Measurements from ENCODE around the gene ABCB11. TPM values are rescaled to one million over a fixed set of nuclear protein-coding genes. Genes with fewer than 3 reads are reported as not detected.

Gene ABCB11
- total and polyA plus RNA-seq, 4 donors, result 18.3 to 74.3 (median 38.3) TPM

- Histone ChIP-seq H3K4me1 (ENCODE audit: control insufficient read depth in 4 of 4, insufficient read depth in 4 of 4, low read length in 3 of 4) (no peaks in the 10 kb centered on the region), H3K27ac (ENCODE audit: low read depth in 1 of 2, low read length in 2 of 2) (no peak overlapping the region), H3K4me3 (ENCODE audit: low read depth in 1 of 3, low read length in 3 of 3) (no peak overlapping the region), H3K9me3 (ENCODE audit: control insufficient read depth in 4 of 4, low read length in 3 of 4) (no peaks in the 10 kb centered on the region), H3K27me3 (ENCODE audit: control insufficient read depth in 4 of 4, insufficient read depth in 4 of 4, low read length in 3 of 4) (no peaks in the 10 kb centered on the region), H3K9ac (ENCODE audit: low read depth in 1 of 2, low read length in 2 of 2) (no peak overlapping the region), H3K36me3 (ENCODE audit: control insufficient read depth in 4 of 4, insufficient read depth in 3 of 4, low read depth in 1 of 4, low read length in 3 of 4) (peaks cover 8 to 53% (median 35%) of the 10 kb centered on the region in 4 donors)
- TF ChIP-seq RXRA (IDR thresholded peaks at IDR 0.05) (no peak), GABPA (IDR thresholded peaks at IDR 0.05 in 1 of 2, conservative IDR thresholded peaks at IDR 0.05 in 1 of 2) (no peak), RAD21 (IDR thresholded peaks at IDR 0.05) (no peak), YY1 (IDR thresholded peaks at IDR 0.05) (no peak)
- TF ChIP-seq, protein P1, sequence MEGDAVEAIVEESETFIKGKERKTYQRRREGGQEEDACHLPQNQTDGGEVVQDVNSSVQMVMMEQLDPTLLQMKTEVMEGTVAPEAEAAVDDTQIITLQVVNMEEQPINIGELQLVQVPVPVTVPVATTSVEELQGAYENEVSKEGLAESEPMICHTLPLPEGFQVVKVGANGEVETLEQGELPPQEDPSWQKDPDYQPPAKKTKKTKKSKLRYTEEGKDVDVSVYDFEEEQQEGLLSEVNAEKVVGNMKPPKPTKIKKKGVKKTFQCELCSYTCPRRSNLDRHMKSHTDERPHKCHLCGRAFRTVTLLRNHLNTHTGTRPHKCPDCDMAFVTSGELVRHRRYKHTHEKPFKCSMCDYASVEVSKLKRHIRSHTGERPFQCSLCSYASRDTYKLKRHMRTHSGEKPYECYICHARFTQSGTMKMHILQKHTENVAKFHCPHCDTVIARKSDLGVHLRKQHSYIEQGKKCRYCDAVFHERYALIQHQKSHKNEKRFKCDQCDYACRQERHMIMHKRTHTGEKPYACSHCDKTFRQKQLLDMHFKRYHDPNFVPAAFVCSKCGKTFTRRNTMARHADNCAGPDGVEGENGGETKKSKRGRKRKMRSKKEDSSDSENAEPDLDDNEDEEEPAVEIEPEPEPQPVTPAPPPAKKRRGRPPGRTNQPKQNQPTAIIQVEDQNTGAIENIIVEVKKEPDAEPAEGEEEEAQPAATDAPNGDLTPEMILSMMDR (IDR thresholded peaks at IDR 0.05; ENCODE audit: low read depth, low read length, missing input control), result no peak
- TF ChIP-seq, protein P2, sequence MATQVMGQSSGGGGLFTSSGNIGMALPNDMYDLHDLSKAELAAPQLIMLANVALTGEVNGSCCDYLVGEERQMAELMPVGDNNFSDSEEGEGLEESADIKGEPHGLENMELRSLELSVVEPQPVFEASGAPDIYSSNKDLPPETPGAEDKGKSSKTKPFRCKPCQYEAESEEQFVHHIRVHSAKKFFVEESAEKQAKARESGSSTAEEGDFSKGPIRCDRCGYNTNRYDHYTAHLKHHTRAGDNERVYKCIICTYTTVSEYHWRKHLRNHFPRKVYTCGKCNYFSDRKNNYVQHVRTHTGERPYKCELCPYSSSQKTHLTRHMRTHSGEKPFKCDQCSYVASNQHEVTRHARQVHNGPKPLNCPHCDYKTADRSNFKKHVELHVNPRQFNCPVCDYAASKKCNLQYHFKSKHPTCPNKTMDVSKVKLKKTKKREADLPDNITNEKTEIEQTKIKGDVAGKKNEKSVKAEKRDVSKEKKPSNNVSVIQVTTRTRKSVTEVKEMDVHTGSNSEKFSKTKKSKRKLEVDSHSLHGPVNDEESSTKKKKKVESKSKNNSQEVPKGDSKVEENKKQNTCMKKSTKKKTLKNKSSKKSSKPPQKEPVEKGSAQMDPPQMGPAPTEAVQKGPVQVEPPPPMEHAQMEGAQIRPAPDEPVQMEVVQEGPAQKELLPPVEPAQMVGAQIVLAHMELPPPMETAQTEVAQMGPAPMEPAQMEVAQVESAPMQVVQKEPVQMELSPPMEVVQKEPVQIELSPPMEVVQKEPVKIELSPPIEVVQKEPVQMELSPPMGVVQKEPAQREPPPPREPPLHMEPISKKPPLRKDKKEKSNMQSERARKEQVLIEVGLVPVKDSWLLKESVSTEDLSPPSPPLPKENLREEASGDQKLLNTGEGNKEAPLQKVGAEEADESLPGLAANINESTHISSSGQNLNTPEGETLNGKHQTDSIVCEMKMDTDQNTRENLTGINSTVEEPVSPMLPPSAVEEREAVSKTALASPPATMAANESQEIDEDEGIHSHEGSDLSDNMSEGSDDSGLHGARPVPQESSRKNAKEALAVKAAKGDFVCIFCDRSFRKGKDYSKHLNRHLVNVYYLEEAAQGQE (IDR thresholded peaks at IDR 0.05), result no peak
- WGBS, result 94% methylated on average over 3 of the region's 3 CpGs
- DNase-seq (ENCODE audit: low spot score), result no peak
Observed at GRCh38 chr2:168981651-168982050, 49.5 kb downstream of the ABCB11 start.

GRCh38 chr2:168978461-168978861 lies 52.7 kb downstream of the ABCB11 start:
- no peaks in the 10 kb centered on the region for H3K9me3 ChIP-seq (ENCODE audit: control insufficient read depth in 4 of 4, low read length in 3 of 4)
- peak; percentile 37 to 42 for TF ChIP-seq HNF4A (conservative IDR thresholded peaks at IDR 0.05)
- TF ChIP-seq RXRA (IDR thresholded peaks at IDR 0.05), result peak; percentile 26 to 57
- no peak for TF ChIP-seq NR2F2 (IDR thresholded peaks at IDR 0.05)
- peak; percentile 26 for TF ChIP-seq SP1 (IDR thresholded peaks at IDR 0.05)
- no peak for DNase-seq (ENCODE audit: low spot score)
- WGBS, result 51% methylated on average over 6 of the region's 6 CpGs
- peaks cover 4 to 64% (median 39%) of the 10 kb centered on the region in 4 donors for H3K36me3 ChIP-seq (ENCODE audit: control insufficient read depth in 4 of 4, insufficient read depth in 3 of 4, low read depth in 1 of 4, low read length in 3 of 4)
- no peaks in the 10 kb centered on the region for H3K4me1 ChIP-seq (ENCODE audit: control insufficient read depth in 4 of 4, insufficient read depth in 4 of 4, low read length in 3 of 4)
- H3K4me3 ChIP-seq (ENCODE audit: low read depth in 1 of 3, low read length in 3 of 3), result no peak overlapping the region
- no peaks in the 10 kb centered on the region for H3K27me3 ChIP-seq (ENCODE audit: control insufficient read depth in 4 of 4, insufficient read depth in 4 of 4, low read length in 3 of 4)
- peak overlapping the region; percentile 59 to 83 for H3K27ac ChIP-seq (ENCODE audit: low read depth in 1 of 2, low read length in 2 of 2)
- no peak overlapping the region for H3K9ac ChIP-seq (ENCODE audit: low read depth in 1 of 2, low read length in 2 of 2)

GRCh38 chr2:168977608-168978007 lies 53.5 kb downstream of the ABCB11 start:
- Histone ChIP-seq H3K36me3 (ENCODE audit: control insufficient read depth in 4 of 4, insufficient read depth in 3 of 4, low read depth in 1 of 4, low read length in 3 of 4) (peaks cover 4 to 66% (median 42%) of the 10 kb centered on the region in 4 donors), H3K4me1 (ENCODE audit: control insufficient read depth in 4 of 4, insufficient read depth in 4 of 4, low read length in 3 of 4) (no peaks in the 10 kb centered on the region), H3K27ac (ENCODE audit: low read depth in 1 of 2, low read length in 2 of 2) (peak overlapping the region; percentile 52 to 83), H3K27me3 (ENCODE audit: control insufficient read depth in 4 of 4, insufficient read depth in 4 of 4, low read length in 3 of 4) (no peaks in the 10 kb centered on the region), H3K9ac (ENCODE audit: low read depth in 1 of 2, low read length in 2 of 2) (no peak overlapping the region), H3K9me3 (ENCODE audit: control insufficient read depth in 4 of 4, low read length in 3 of 4) (no peaks in the 10 kb centered on the region), H3K4me3 (ENCODE audit: low read depth in 1 of 3, low read length in 3 of 3) (no peak overlapping the region)
- WGBS, result 84% methylated on average over 4 of the region's 4 CpGs
- DNase-seq (ENCODE audit: low spot score), result no peak
- TF ChIP-seq SP1 (IDR thresholded peaks at IDR 0.05), result no peak
- TF ChIP-seq RXRA (IDR thresholded peaks at IDR 0.05), result no peak
- TF ChIP-seq JUND (IDR thresholded peaks at IDR 0.05), result no peak
- no peak for TF ChIP-seq FOXA1 (IDR thresholded peaks at IDR 0.05)
- no peak for TF ChIP-seq HNF4G (IDR thresholded peaks at IDR 0.05)
- no peak for TF ChIP-seq NR2F2 (IDR thresholded peaks at IDR 0.05)
- TF ChIP-seq FOXA2 (IDR thresholded peaks at IDR 0.05), result no peak
- no peak for TF ChIP-seq TAF1 (conservative IDR thresholded peaks at IDR 0.05)
- no peak for TF ChIP-seq HNF4A (conservative IDR thresholded peaks at IDR 0.05)
- TF ChIP-seq, protein P1 (IDR thresholded peaks at IDR 0.05; ENCODE audit: low read depth, low read length, missing input control), result no peak
- no peak for TF ChIP-seq RAD21 (IDR thresholded peaks at IDR 0.05)
- TF ChIP-seq EGR1 (IDR thresholded peaks at IDR 0.05; ENCODE audit: low read depth in 2 of 2), result no peak
- TF ChIP-seq, protein P3, sequence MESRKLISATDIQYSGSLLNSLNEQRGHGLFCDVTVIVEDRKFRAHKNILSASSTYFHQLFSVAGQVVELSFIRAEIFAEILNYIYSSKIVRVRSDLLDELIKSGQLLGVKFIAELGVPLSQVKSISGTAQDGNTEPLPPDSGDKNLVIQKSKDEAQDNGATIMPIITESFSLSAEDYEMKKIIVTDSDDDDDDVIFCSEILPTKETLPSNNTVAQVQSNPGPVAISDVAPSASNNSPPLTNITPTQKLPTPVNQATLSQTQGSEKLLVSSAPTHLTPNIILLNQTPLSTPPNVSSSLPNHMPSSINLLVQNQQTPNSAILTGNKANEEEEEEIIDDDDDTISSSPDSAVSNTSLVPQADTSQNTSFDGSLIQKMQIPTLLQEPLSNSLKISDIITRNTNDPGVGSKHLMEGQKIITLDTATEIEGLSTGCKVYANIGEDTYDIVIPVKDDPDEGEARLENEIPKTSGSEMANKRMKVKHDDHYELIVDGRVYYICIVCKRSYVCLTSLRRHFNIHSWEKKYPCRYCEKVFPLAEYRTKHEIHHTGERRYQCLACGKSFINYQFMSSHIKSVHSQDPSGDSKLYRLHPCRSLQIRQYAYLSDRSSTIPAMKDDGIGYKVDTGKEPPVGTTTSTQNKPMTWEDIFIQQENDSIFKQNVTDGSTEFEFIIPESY (IDR thresholded peaks at IDR 0.05), result no peak
- no peak for TF ChIP-seq YY1 (IDR thresholded peaks at IDR 0.05)
- no peak for TF ChIP-seq GABPA (IDR thresholded peaks at IDR 0.05 in 1 of 2, conservative IDR thresholded peaks at IDR 0.05 in 1 of 2)
- TF ChIP-seq, protein P4, sequence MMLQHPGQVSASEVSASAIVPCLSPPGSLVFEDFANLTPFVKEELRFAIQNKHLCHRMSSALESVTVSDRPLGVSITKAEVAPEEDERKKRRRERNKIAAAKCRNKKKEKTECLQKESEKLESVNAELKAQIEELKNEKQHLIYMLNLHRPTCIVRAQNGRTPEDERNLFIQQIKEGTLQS (IDR thresholded peaks at IDR 0.05), result no peak
- TF ChIP-seq, protein P5, sequence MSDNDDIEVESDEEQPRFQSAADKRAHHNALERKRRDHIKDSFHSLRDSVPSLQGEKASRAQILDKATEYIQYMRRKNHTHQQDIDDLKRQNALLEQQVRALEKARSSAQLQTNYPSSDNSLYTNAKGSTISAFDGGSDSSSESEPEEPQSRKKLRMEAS (IDR thresholded peaks at IDR 0.05), result no peak
